HG02852 (cell line): ENCODE results near the gene IGSF21.

Source experiments
- ATAC-seq: cut with Tn5 transposase; IDR thresholded peaks from one replicate; pipeline ENCODE4 v1.9.1; 2021; ENCODE audit warnings: mild to moderate bottlenecking, moderate library complexity; ENCODE audit not compliant: unreplicated experiment

The IGSF21 gene

DNA sequence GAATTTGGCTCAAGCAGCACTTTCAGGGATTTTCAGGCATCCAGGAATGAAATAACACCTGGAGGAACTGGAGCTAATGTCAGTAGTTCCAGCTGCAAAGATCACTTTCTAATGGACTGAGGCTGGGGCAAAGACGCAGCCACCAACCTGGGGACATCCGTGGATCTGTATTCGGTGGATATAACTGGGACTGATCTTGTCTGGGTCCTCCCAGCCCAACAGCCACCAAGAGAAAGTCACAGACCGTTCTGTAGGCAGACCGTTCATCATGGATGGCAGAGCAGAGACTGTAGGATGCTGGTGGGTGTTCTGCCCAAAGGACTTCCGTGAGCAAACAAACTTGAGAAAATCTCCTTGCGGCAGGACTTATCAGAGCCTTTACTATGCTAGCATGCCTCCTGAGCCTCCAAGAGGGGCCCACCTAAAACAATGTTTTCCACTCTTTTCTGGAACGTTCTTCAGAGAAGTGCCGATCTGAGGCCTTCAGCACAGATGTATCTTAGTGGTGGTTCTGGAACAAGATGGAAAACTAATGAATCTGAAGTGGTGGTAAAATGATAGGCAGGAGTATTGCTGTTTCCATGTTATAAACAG is 287.1 kb downstream of the IGSF21 start:
- ATAC-seq, result no peak

DNA sequence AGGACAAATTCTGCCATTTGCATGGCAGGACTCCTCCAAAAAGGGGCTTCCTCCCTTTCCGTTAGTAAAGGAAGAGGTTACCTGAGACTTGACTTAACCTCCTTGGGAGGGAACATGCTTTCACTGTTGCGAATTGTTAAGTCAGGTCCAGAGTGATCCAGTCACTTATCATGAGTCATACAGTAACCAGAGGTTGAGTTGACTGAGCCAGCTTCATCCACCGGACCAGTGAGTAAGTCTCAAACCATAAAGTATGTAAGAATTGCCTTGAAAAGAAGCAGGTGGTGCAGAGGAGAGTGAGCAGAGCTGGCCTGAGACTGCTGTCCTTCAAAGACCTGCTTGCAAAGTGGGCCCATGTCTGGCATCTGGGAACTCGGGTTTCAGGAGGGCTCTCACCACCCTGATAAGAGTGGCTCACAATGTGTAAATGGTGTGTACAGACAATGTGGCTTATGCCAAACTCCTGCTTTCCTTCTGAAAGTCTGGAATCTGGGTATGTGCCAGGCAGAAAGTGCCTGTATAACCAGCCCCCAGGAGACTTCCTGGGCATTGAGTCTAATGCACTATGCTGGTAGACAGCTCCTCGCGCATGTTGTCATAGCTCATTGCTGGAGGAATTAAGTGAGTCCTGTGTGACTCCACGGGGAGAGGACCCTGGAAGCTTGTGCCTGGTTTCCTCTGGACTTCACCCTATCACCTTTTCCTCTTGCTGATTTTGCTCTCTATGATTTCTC is 288.8 kb downstream of the IGSF21 start:
- no peak for ATAC-seq

GRCh38 chr1:18397641-18398040 is 290.0 kb downstream of the IGSF21 start:
- no peak for ATAC-seq

- no peak for ATAC-seq
Measured at GRCh38 chr1:18398791-18399530, 291.4 kb downstream of the IGSF21 start.

GRCh38 chr1:18400347-18401102 is 292.9 kb downstream of the IGSF21 start:
- no peak for ATAC-seq

DNA sequence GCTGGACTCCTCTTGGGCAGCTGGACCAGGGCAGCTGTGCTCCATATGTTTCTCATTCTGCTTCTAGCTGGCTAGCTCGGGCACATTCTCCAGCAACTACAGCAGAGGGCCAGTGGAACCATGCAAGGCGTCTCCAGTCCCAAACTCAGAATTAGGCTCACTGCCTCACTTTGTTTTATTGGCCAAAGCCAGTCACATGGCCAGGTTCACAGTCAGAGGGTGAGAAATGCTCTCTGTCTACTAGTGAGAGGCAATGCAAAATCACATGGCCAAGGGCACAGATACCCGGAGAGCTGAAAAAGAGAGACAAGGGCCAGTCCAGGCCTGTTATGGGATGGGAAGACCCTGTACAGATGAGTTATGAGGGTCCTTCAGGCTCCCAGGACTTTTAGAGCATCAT is 294.3 kb downstream of the IGSF21 start:
- ATAC-seq, result no peak

- ATAC-seq, result no peak
Measured at GRCh38 chr1:18404460-18404859, 296.9 kb downstream of the IGSF21 start.

DNA sequence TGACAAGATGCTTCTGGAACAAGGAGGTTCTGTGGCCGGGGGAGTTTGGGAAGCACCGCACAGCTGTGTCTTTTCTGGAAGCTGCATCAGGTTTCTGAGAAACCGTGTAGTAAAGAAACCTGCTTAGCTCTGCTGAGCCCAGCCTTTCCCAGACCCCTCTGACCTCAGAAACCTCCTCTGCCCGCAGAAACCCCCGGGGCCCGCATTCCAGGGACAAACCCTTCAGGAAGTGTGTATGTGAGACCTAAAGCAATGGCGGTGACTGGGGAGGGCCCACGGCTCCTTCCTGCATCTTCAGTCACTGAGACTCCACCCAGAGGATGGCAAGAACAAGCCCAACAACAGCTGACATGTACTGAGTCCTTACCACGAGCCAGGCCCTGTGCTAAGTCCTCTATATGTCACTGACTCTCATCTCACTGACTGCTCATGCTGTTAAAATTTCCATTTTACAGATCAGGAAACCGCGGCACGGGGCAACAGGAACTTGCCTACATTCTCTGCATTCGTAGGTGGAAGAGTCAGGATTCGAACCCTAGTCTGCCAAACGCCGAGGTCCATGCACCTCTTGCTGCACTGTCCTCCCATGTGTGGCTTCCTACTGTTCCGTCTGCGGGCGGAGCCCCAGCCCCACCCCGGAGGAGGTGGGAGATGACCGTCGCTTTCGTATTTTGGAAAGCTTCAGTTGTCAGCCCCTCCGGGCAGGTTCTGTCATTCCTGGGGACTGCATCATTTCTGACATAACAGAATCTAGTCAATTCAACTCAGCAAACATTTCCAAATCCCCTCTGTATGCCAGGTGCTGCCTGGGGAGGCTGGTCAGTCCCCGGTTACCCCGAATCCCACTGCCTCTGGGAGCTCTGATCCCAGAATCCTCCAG is 299.8 kb downstream of the IGSF21 start:
- no peak for ATAC-seq

DNA sequence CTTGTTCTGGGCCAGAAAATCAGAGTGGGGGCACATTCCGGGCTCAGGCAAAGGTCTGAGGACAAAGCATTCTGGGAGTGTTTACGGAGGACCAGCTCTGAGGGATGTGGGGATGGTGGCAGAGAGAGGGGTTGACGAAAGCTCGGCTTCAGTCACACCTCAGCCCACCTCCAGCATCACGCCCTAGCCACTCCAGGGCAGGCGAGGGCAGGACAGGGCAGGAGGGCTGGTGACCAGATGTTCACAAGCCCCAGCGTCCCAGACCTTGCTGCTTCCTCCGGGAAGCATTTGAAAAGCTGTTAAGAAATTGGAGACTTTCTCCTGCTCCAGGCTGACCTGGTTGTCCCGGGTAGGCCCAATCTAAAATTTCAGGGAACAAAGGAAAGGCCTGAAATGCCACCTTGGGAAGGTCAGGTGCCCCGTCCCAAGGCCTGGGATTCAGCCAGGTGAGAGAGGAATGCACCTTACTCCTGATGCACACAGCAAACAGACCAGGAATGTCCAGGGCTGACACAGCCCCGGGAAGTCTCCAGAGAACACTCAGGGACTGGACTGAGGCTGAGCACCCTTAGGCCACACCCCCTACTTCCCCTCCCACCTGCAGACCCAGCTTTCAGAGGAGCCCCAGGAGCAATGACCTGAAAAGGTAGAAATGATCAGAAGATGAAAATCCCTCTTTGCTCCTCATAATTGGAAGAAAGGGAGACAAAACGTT is 301.2 kb downstream of the IGSF21 start:
- ATAC-seq, result no peak

DNA sequence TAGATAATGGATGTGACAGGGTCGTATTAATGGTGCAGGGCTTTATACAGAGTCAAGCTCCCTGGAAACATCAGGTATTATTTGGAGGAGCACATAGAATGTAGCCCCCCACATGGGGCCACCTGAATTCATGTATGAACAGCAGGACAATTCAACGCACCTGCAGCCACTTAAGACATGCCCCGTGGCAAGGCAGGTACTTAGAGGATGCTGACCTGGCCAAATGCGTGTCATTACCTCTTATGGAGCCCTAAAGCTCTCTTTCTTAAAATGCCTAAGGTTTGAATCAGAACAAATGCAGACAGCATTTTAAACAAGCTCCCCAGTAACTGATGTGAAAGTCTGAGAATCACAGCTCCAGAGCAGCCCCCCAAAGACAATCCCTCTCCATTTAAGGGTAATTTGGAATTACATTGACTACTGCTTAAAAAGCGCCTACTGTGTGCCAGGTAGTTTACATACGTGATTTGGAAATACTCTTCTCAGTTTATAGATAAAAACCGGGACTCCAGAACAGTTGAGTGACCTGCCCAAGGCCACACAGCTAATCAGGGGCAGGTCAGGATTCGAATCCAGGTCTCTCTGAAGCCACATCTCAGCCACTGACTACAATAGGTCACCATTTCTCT is 302.1 kb downstream of the IGSF21 start:
- no peak for ATAC-seq

- ATAC-seq, result no peak
Measured at GRCh38 chr1:18410407-18410806, 302.8 kb downstream of the IGSF21 start.

DNA sequence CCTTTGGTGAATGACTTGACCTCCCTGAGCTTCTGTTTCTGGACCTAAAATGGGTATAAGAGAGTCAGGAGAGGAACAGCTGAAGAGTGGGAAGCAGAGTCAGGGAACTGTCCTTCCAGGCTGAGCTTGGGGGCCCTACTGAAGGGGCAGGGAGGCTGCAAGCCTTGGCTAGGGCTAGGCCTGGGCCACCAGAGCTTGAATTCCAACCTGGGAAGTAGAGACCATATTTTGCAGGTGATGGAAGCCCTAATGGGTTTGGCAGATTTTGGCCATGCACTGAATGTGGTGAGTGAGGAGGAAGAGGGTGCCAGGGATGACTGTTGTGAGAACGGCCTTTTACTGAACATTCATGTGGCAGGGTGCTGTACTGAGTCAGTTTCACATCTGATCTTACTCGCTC is 303.7 kb downstream of the IGSF21 start:
- ATAC-seq, result no peak

- no peak for ATAC-seq
Measured at GRCh38 chr1:18411820-18412641, 304.4 kb downstream of the IGSF21 start.

DNA sequence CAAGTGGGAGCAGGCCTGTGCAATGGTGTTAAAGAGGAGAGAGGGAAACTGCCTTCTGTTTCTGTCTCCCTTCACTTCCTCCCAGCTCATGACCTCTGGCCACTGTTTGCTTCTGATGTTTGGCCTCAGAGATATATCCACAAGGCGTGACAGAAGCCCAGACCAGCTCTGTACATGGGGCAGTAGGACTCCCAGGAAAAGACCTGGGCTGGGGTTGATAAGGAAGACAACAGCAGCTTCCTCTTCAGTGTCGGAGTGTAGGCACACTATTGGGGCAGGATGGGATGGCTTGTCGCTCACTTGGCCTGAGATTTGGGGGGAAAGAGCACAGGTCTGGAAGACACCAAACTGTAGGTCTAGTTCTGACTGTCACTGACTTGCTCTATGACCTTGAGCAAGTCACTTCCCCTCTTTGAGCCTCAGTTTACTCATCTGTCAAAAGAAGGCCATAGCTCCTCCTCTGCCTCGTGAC is 305.3 kb downstream of the IGSF21 start:
- no peak for ATAC-seq

DNA sequence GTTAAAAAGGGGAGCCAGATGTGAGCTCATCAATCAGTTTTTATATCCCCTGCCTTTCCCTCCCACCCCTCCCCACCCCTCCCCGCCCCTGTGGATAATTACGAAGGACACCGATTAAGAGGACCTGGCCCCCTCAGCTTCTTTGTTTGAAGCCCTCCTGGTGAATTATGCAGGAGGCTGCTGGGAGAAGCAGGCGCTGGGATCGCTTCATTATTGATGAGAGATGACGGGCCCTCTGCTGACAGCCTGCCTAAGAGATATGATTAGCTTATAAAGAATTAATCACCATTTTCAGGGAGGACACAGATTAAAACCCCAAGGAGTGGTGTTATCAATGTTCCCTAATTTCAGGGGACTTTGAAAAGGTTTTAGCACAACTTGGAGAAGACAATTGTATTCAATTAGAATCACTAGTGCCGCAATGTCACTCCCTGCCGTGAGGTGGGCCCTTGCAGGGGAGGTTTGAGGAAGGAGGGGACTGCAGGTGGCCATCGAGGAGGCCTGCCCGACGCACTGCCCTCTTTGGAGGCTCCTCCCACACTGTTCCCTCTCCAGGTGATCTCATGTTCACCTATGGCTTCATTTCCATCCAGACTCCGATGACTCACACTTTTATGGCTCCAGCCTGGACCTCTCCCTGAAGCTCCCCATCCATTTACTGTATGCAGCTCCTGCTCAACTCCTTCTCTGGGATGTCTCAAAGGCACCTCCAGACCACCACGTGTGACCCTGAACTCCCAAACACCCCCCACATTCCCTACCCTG is 306.1 kb downstream of the IGSF21 start:
- no peak for ATAC-seq

- no peak for ATAC-seq
Measured at GRCh38 chr1:18414321-18414720, 306.7 kb downstream of the IGSF21 start.

DNA sequence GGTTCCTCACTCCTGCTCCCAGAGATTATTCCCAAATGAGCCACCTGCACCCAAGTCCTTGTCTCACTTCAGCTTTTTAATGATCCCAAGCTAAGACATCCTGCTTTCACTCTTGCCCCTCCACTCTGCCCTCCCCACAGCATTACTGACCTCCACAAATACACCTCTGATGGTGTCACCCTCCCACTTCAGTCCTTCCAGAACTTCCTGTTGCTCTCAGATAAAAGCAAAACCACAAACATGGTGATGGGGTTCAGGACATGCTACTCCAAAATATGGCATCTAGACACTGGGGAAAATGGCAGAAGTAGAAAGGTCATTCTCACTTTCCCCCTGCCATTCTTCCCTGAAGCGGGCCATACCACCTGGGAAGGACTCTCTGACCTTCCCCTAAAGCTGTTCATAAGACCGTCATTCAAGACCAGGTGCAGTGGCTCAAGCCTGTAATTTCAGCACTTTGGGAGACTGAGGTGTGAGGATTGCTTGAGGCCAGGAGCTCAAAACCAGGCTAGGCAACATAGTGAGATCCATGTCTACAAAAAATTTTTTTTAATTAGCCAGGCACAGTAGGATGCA is 307.4 kb downstream of the IGSF21 start:
- no peak for ATAC-seq
